HepG2 (cell line): ENCODE measurements around the gene SH3BP5. TPM values are rescaled to one million over a fixed set of nuclear protein-coding genes. Genes with fewer than 3 reads are reported as not detected.

Experiments used
- ATAC-seq: fragments of 200-7000 bp; cut with Tn5 transposase; 3 replicates; pipeline ENCODE4 v1.9.1; 2020; ENCODE audit warnings: mild to moderate bottlenecking, moderate library complexity
- BruUV-seq: library from RNA; stranded (reverse); fragments of 400-500 nt; replicated peaks from 2 replicates; lab custom pipeline; 2021; lab: Mats Ljungman, UMichigan
- CTCF ChIA-PET: fragments of 300-600 bp; formaldehyde crosslinking; extraction: SDS; loops from one replicate; lab custom pipeline; 2021; ENCODE audit warnings: low total read pairs, inconsistent platforms, low intra/inter-chr PET ratio; lab: Yijun Ruan, JAX
- POLR2A ChIA-PET: fragments of 350-600 bp; sonication (Branson Sonifier 250); formaldehyde crosslinking; loops from one replicate; lab custom pipeline; 2020; ENCODE audit warnings: antibody characterized with exemption, inconsistent platforms; lab: Yijun Ruan, JAX
- DNase-seq: peaks from one replicate; pipeline ENCODE4 v3.0.0-alpha.2; 2015; ENCODE audit warnings: low spot score
- FAIRE-seq: peaks from 3 replicates; lab custom pipeline; 2011; peaks lifted over from hg19 to GRCh38; lab: Jason Lieb, UNC
- H2AFZ ChIP-seq: one replicate; pipeline ENCODE4 v1.6.1; 2011; ENCODE audit warnings: low read length, inconsistent platforms
- H3K27ac ChIP-seq: fragments of 300-600 bp; 3 replicates; pipeline ENCODE4 v1.8.0; 2011; ENCODE audit warnings: mixed run types, mild to moderate bottlenecking, mixed read lengths, low read length, inconsistent platforms; ENCODE audit not compliant: insufficient read depth; ENCODE audit errors: extremely low read length
- H3K27me3 ChIP-seq, 2 experiments: fragments of 200-600 bp in 1 of 2; 2 replicates in 1 of 2; 3 replicates in 1 of 2; pipeline versions ENCODE4 v1.6.0 to v1.8.0; 2011; ENCODE audit warnings: low read length in 2 of 2, mild to moderate bottlenecking in 2 of 2, moderate library complexity in 2 of 2, inconsistent platforms in 1 of 2; ENCODE audit not compliant: insufficient read depth in 2 of 2, control insufficient read depth in 1 of 2
- H3K36me3 ChIP-seq, 2 experiments: fragments of 200-600 bp in 1 of 2; replicated peaks in 1 of 2; 2 replicates in 1 of 2; 3 replicates in 1 of 2; pipeline versions ENCODE4 v1.5.1 to v1.8.0; 2011; ENCODE audit warnings: low read length in 2 of 2, inconsistent platforms in 1 of 2; ENCODE audit not compliant: insufficient read depth in 2 of 2, control insufficient read depth in 1 of 2
- H3K4me1 ChIP-seq: 2 replicates; pipeline ENCODE4 v1.5.1; 2012; ENCODE audit warnings: low read length, inconsistent platforms; ENCODE audit not compliant: insufficient read depth
- H3K4me2 ChIP-seq: 2 replicates; pipeline ENCODE4 v1.6.0; 2011; ENCODE audit warnings: low read depth, low read length, inconsistent platforms
- H3K4me3 ChIP-seq, 3 experiments: fragments of 200-600 bp in 1 of 3; sonication (generic), shearing (Covaris generic) in 1 of 3; replicated peaks in 1 of 3; 2 replicates each; pipeline ENCODE4 v1.5.1; 2011 to 2016; ENCODE audit warnings: low read length in 3 of 3, inconsistent platforms in 2 of 3, low read depth in 2 of 3, mild to moderate bottlenecking in 2 of 3, control low read depth in 1 of 3, mixed read lengths in 1 of 3; ENCODE audit not compliant: insufficient read depth in 1 of 3
- H3K79me2 ChIP-seq: one replicate; pipeline ENCODE4 v1.6.1; 2011; ENCODE audit warnings: low read length, inconsistent platforms; ENCODE audit not compliant: insufficient read depth
- H3K9ac ChIP-seq: 2 replicates; pipeline ENCODE4 v1.6.0; 2011; ENCODE audit warnings: mild to moderate bottlenecking, low read depth, low read length, inconsistent platforms; ENCODE audit not compliant: insufficient read depth
- H3K9me3 ChIP-seq: 2 replicates; pipeline ENCODE4 v1.5.1; 2012; ENCODE audit warnings: mild to moderate bottlenecking, low read length
- H4K20me1 ChIP-seq: 2 replicates; pipeline ENCODE4 v1.6.0; 2011; ENCODE audit warnings: inconsistent platforms, mild to moderate bottlenecking, low read length, moderate library complexity; ENCODE audit not compliant: insufficient read depth
- HES4 ChIP-seq: sonication (generic); formaldehyde crosslinking; IDR thresholded peaks from 2 replicates; pipeline ENCODE4 v1.9.0; 2021; ENCODE audit warnings: mild to moderate bottlenecking, missing genetic modification reagents, borderline replicate concordance
- IKZF5 ChIP-seq: IDR thresholded peaks from 2 replicates; pipeline ENCODE4 v1.6.1; 2018; ENCODE audit warnings: missing genetic modification reagents, mild to moderate bottlenecking, missing compliant biosample characterization
- MAFG ChIP-seq: sonication (generic); formaldehyde crosslinking; IDR thresholded peaks from 2 replicates; pipeline ENCODE4 v1.5.1; 2020; ENCODE audit warnings: mild to moderate bottlenecking, missing genetic modification reagents
- MED1 ChIP-seq: sonication (generic); formaldehyde crosslinking; IDR thresholded peaks from 2 replicates; pipeline ENCODE4 v1.4.0; 2020; ENCODE audit warnings: missing genetic modification reagents
- REXO4 ChIP-seq: sonication (generic); formaldehyde crosslinking; IDR thresholded peaks from 2 replicates; pipeline ENCODE4 v1.8.0; 2022; ENCODE audit warnings: missing genetic modification reagents, mild to moderate bottlenecking, borderline replicate concordance
- ZBTB20 ChIP-seq: sonication (generic); formaldehyde crosslinking; IDR thresholded peaks from 2 replicates; pipeline ENCODE4 v1.8.1; 2023; ENCODE audit warnings: missing genetic modification reagents, low read depth, mild to moderate bottlenecking, borderline replicate concordance
- ZNF232 ChIP-seq: sonication (generic); formaldehyde crosslinking; IDR thresholded peaks from 2 replicates; pipeline ENCODE4 v1.4.0; 2020; ENCODE audit warnings: missing genetic modification reagents, borderline replicate concordance
- ZNF414 ChIP-seq: sonication (generic); formaldehyde crosslinking; IDR thresholded peaks from 2 replicates; pipeline ENCODE4 v1.5.0; 2020; ENCODE audit warnings: missing genetic modification reagents
- ZNF556 ChIP-seq: sonication (generic); formaldehyde crosslinking; IDR thresholded peaks from 2 replicates; pipeline ENCODE4 v1.4.0; 2020; ENCODE audit warnings: mild to moderate bottlenecking, missing genetic modification reagents, borderline replicate concordance
- ZNF646 ChIP-seq: sonication (generic); formaldehyde crosslinking; IDR thresholded peaks from 2 replicates; pipeline ENCODE4 v1.9.0; 2021; ENCODE audit warnings: mild to moderate bottlenecking, missing genetic modification reagents
- ZSCAN29 ChIP-seq: sonication (generic); formaldehyde crosslinking; conservative IDR thresholded peaks from 2 replicates; pipeline ENCODE4 v1.4.0; 2020; ENCODE audit warnings: mild to moderate bottlenecking, missing genetic modification reagents
- WGBS: methylation state at CpG from one replicate; pipeline ENCODE4 v1.1.6; 2017; ENCODE audit warnings: low lambda C conversion rate; 5-methylcytosine and 5-hydroxymethylcytosine counted together
- in situ Hi-C: cut with HindIII; loops from 2 replicates; pipeline ENCODE4 v1.10.0; 2017; ENCODE audit warnings: low pct_unique_long_range_greater_than_20kb; ENCODE audit not compliant: extremely low pct_ligation_motif_present
- intact Hi-C: fragments of 100-400 bp; cut with micrococcal nuclease; formaldehyde crosslinking; loops from one replicate; pipeline ENCODE4 v1.10.0; 2022; ENCODE audit not compliant: unreplicated experiment
- polyA plus RNA-seq, 8 experiments: library from polyadenylated mRNA; depleted of rRNA in 3 of 8; stranded (reverse) in 7 of 8; unstranded in 1 of 8; fragments of >200 nt; fragmentation: Illumina TruSeq in 4 of 8; extraction: Trizol in 4 of 8; gene quantifications; 2 replicates each; pipeline versions ENCODE4 v1.2.1 to v1.2.3, GENCODE V29; 2011 to 2016; ENCODE audit warnings: low read depth in 4 of 8, missing spikeins in 1 of 8, mixed read lengths in 1 of 8; ENCODE audit not compliant: insufficient read depth in 1 of 8
- total RNA-seq, 5 experiments: library from RNA; depleted of rRNA; stranded (reverse); fragments of >200 nt; fragmentation: Illumina TruSeq; extraction: Trizol; gene quantifications; 2 replicates each; pipeline ENCODE4 v1.2.3, GENCODE V29; 2016; ENCODE audit warnings: low read depth in 1 of 5

The SH3BP5 gene
- total and polyA plus RNA-seq, 2 of the 13 experiments (the other 11 are each of a cell fraction or from before 2014, with no cell fraction given): 0.09 to 0.16 TPM

- no TSS peak for BruUV-seq
- DNase-seq (no peak), FAIRE-seq (no peak), ATAC-seq (no peak)
- H4K20me1 ChIP-seq: no peaks in the 10 kb centered on the region; the same call in 1 of the 2 replicates
- in situ Hi-C loops: no loop called here
- H3K4me3 ChIP-seq: no peak overlapping the region
- no peak overlapping the region for H3K27ac ChIP-seq
- H2AFZ ChIP-seq: no peak overlapping the region
- intact Hi-C loops: no loop called here
- no peak overlapping the region for H3K9ac ChIP-seq
- no peaks in the 10 kb centered on the region for H3K79me2 ChIP-seq
- peaks cover 23% of the 10 kb centered on the region for H3K4me1 ChIP-seq
- POLR2A ChIA-PET: interaction anchor here (2.4 kb wide), 1 partner anchor 16 kb away, joined by 12 read pairs; the partner anchor contains the start of gene CAPN7
- no peak for TF ChIP-seq ZNF232
- TF ChIP-seq REXO4 (CRISPR knock-in tag): no peak
- no peak for TF ChIP-seq MAFG (CRISPR knock-in tag)
- TF ChIP-seq HES4 (CRISPR knock-in tag): no peak
- no peak for TF ChIP-seq IKZF5
- TF ChIP-seq ZBTB20: no peak
- TF ChIP-seq ZNF646: no peak
- no peak for TF ChIP-seq ZSCAN29 (CRISPR knock-in tag)
- no peak for TF ChIP-seq ZNF556 (CRISPR knock-in tag)
- TF ChIP-seq ZNF414 (CRISPR knock-in tag): no peak
- no peak for TF ChIP-seq MED1 (CRISPR knock-in tag)
- CTCF ChIA-PET: no interaction called here
- no peaks in the 10 kb centered on the region for H3K9me3 ChIP-seq
- peaks cover 16 to 63% of the 10 kb centered on the region in 2 experiments for H3K36me3 ChIP-seq
- 97% methylated on average over 11 of the region's 11 CpGs for WGBS
- no peaks in the 10 kb centered on the region for H3K27me3 ChIP-seq
- no peak overlapping the region for H3K4me2 ChIP-seq
Measured at GRCh38 chr3:15221574-15222217, 110.7 kb downstream of the SH3BP5 start.
